VCaP (cell line): ENCODE measurements around the gene FAM216A.
"Not testable (repeated sequence)": the region's sequence is repeated elsewhere in the genome, so short reads cannot be mapped to it uniquely, and the experiment has no call there.

Experiments used
- H3K27ac ChIP-seq: fragments of 450-650 bp; 2 replicates; pipeline ENCODE4 v1.5.1; 2017
- CTCF ChIP-seq: fragments of 450-650 bp; conservative IDR thresholded peaks from 2 replicates; pipeline ENCODE4 v1.5.1; 2017; ENCODE audit warnings: mild to moderate bottlenecking, moderate library complexity

The FAM216A gene

DNA sequence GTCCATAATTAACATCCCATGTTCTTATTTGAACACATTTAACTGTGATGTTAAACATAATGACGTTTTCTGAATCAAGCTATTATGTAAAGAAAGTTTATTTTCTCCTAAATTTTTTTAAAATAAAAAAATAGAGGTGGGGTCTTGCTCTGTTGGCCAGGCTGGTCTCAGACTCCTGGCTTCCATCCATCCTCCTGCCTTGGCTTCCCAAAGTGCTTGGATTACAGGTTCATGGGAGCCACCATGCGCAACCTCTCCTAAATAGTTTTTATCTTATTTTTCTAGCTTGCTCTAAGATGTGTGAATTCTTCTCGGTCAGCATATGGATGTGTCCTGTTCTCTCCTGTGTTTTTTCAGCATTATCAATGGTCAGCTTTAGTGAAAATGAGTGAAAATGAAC, 36.7 kb downstream of the FAM216A start:
- no peak for TF ChIP-seq CTCF

DNA sequence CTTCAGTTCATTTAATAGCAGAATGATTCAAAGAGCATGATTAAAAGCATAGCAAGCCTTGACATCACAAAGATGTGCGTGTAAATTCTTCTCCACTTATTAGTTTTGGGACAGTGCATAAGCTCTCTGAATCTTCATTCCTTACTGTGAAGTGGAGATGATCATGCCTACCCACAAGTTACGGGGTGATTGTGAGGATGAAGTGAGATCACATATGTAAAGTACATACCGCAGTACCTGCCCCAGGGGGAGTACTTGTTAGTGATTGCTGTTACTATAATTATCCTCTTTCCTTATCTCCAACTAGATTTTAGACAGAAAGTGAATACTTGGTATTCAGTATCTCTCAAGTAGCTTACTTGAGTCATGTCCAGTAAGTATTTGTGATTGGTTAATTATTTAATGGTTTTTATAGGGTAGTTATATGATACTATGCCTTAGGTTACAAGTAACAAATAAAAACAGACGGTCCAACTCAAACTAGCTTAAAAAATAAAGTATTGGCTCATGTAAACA, 39.5 kb downstream of the FAM216A start:
- TF ChIP-seq CTCF, result no peak

More for the DNA sequence above, 36.7 kb downstream of the FAM216A start:
- H3K27ac ChIP-seq, result no peak overlapping the region

DNA sequence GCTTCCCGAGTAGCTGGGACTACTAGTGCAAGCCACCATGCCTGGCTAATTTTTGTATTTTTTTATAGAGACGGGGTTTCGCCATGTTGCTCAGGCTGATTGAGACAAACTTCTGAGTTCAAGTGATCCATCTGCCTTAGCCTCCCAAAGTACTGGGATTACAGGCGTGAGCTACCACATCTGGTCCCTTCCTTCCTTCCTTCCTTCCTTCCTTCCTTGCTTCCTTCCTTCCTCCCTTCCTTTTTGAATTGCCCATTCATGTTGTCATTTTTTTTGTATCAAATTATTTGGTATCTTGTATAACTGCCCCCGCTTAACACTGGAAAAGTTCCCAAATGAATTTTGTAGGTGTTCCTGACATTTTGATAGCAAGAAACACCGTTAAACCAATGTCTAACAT, 45.2 kb downstream of the FAM216A start:
- H3K27ac ChIP-seq, result no peak overlapping the region
- no peak for TF ChIP-seq CTCF

More for the DNA sequence above, 39.5 kb downstream of the FAM216A start:
- no peak overlapping the region for H3K27ac ChIP-seq

DNA sequence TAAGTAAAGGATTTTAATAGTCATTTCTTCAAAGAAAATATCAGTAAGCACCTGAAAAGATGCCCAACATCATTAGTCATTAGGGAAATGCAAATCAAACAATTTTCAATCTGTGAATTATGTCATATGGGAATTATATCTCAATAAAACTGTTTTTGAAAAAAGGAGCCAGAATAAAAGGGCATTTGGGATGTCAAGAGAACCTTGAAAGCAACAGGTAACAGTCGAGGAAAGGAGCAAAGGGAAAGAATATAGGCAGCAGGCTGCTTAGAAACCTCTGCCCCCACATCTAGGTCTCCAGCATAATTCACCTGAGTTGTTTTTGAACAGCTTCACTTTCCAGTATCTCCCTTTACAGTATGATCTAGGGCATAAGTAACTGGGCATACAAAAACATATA, 45.7 kb downstream of the FAM216A start:
- no peak overlapping the region for H3K27ac ChIP-seq
- TF ChIP-seq CTCF, result no peak

DNA sequence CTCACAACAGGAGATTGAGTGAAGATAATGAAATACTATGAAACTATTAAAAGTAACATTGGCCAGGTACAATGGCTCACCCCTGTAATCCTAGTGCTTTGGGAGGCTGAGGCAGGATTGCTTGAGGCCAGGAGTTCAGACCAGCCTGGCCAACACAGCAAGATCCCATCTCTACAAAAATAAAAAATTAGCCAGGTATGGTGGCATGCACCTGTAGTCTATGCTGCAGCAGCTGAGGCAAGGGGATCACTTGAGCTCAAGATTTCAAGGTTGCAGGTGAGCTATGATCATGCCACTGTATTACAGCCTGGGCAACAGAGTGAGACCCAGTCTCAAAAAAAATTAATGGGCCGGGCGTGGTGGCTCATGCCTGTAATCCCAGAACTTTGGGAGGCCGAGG, 48.4 kb downstream of the FAM216A start:
- no peak for TF ChIP-seq CTCF
- H3K27ac ChIP-seq, result no peak overlapping the region

- not testable (repeated sequence) for H3K27ac ChIP-seq
These were observed 49.4 kb downstream of the FAM216A start for GRCh38 chr12:110518014-110518413.

- H3K27ac ChIP-seq, result not testable (repeated sequence)
These were observed 52.4 kb downstream of the FAM216A start for GRCh38 chr12:110520876-110521712.

DNA sequence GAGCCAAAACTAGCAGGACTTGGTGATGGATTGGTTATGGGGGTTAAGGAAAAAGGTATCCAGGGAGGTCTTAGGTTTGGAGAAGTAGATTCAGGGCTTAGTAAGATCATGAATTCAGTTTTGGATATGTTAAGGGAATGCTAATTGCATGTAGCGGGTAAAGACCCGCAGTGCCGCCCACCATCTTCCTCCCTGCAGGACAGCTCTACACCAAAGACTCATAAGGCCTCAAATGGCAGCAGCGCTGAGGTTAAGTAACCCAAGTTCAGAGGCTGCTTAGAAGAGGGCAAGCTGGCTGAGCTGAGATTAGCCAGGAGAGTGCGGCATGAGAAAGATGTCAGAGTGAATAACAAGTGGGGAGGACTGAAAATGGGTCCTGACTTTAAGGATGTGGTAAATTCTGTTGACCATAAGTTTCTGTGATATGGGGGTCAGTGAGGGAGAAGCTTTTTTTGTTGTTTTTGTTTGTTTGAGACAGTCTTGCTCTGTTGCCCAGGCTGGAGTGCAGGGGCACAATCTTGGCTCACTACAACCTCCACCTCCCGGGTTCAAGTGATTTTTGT, 59.7 kb downstream of the FAM216A start:
- no peak overlapping the region for H3K27ac ChIP-seq
- no peak for TF ChIP-seq CTCF
